Duodenal mucosa (tissue), 2 donors: Measurements from ENCODE around the gene FTSJ3.

Source experiments
- H3K27ac ChIP-seq: one replicate; pipeline ENCODE4 v1.7.0; 2013; ENCODE audit warnings: low read depth, low read length
- H3K27me3 ChIP-seq, 2 donors: one replicate each; pipeline ENCODE4 v1.7.0; 2013; ENCODE audit warnings: low read length in 2 of 2, control low read depth in 1 of 2; ENCODE audit not compliant: insufficient read depth in 2 of 2, control insufficient read depth in 1 of 2
- H3K36me3 ChIP-seq, 2 donors: one replicate each; pipeline ENCODE4 v1.7.0; 2013; ENCODE audit warnings: low read length in 2 of 2, control low read depth in 1 of 2; ENCODE audit not compliant: insufficient read depth in 2 of 2, control insufficient read depth in 1 of 2
- H3K4me1 ChIP-seq, 2 donors: one replicate each; pipeline ENCODE4 v1.7.0; 2013; ENCODE audit warnings: low read length in 2 of 2, control low read depth in 1 of 2; ENCODE audit not compliant: insufficient read depth in 2 of 2, control insufficient read depth in 1 of 2
- H3K4me3 ChIP-seq, 2 donors: one replicate each; pipeline ENCODE4 v1.7.0; 2013; ENCODE audit warnings: low read length in 2 of 2, low read depth in 1 of 2
- H3K9ac ChIP-seq, 2 donors: one replicate each; pipeline ENCODE4 v1.7.0; 2013; ENCODE audit warnings: low read length in 2 of 2, low read depth in 1 of 2
- H3K9me3 ChIP-seq, 2 donors: one replicate each; pipeline ENCODE4 v1.7.0; 2013; ENCODE audit warnings: low read length in 2 of 2, control low read depth in 1 of 2; ENCODE audit not compliant: control insufficient read depth in 1 of 2

FTSJ3 gene

DNA sequence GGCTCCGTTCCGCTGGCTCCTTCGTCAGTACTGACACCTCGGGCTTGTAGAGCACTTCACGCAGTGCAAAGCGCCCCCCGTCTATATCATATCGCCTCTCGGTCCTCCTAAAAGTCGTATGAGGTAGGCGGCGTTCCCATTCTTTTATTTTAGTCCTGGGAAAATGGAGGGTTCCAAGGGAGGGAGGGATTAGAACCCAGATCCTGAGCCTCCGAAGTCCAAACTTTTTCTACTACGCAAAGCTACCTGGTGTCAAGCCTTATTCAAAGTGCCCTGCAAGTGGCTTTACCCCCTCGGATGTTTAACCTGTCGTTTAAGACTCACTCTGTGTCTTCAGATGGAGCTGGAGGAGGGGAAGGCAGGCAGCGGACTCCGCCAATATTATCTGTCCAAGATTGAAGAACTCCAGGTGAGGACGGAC is 348 bp upstream of the FTSJ3 start:
- H3K4me1 ChIP-seq = peaks cover 22 to 25% of the 10 kb centered on the region in 2 donors
- H3K4me3 ChIP-seq = peak overlapping the region; percentile 83 to 99
- no peaks in the 10 kb centered on the region for H3K27me3 ChIP-seq
- H3K27ac ChIP-seq = peak overlapping the region; percentile 89
- peak overlapping the region; percentile 76 for H3K9ac ChIP-seq
- H3K9me3 ChIP-seq = no peaks in the 10 kb centered on the region
- H3K36me3 ChIP-seq = peaks cover 62 to 70% of the 10 kb centered on the region in 2 donors

GRCh38 chr17:63826468-63827001 is 928 bp downstream of the FTSJ3 start:
- Histone ChIP-seq H3K9ac (peak overlapping the region; percentile 76), H3K9me3 (no peaks in the 10 kb centered on the region), H3K4me3 (peak overlapping the region; percentile 83 to 99), H3K27ac (peak overlapping the region; percentile 89), H3K27me3 (no peaks in the 10 kb centered on the region), H3K36me3 (peaks cover 61 to 70% of the 10 kb centered on the region in 2 donors), H3K4me1 (peaks cover 22 to 25% of the 10 kb centered on the region in 2 donors)

DNA sequence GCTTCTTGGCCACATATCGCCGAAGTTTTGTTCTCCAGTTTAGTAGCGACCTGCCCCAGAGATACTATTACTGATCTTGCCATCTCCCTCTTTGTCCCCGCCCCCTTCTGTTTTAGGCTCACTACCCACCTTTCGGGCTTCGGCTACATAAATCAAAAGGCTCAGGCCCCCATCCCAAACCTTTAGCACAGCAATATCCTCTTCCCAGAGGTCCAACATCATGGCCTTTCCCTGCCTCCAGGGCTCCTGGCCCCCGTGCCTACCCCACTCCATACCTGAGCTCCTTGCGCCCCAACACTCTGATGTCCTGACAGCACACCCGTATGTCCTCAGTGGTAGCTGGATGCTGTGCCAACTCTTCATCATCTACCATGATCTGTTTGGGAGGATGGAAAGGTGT is 3.1 kb downstream of the FTSJ3 start:
- Histone ChIP-seq H3K36me3 (peaks cover 58 to 69% of the 10 kb centered on the region in 2 donors), H3K9me3 (no peaks in the 10 kb centered on the region), H3K27ac (no peak overlapping the region), H3K9ac (no peak overlapping the region), H3K27me3 (no peaks in the 10 kb centered on the region), H3K4me1 (peaks cover 22 to 30% of the 10 kb centered on the region in 2 donors), H3K4me3 (no peak overlapping the region)

DNA sequence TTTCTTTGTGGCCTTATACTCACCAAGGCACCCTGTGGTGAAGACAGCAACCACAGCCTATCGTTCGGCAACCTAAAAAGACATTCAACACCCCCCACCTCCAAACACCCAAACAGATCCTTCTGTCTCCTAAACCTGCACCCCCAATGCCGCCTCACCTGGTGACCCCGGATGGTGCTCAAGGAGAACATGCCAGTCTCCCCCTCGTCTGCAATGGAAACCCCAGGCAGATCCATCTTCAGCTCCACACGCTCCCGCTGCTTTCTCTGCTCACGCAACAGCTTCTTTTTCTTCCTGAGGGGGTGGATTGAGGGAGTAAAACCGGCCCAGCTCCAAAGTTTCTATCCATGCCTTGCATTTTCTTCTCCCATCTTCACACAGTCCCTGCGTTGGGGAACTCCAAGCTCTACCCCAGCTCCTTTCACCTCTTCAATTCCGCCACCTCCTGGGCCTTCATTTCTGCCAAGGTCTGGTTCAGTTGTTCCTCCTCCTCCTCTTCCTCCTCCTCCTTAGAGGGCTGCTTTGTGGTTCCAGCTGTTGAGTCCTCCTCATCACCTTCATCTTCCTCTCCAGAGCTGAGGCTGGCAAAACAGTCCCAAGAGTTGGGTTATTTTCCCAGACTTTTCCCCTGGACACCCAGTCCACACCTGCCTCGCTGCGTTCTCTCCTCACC is 3.7 kb downstream of the FTSJ3 start:
- Histone ChIP-seq H3K36me3 (peaks cover 58 to 71% of the 10 kb centered on the region in 2 donors), H3K9ac (no peak overlapping the region), H3K27me3 (no peaks in the 10 kb centered on the region)

DNA sequence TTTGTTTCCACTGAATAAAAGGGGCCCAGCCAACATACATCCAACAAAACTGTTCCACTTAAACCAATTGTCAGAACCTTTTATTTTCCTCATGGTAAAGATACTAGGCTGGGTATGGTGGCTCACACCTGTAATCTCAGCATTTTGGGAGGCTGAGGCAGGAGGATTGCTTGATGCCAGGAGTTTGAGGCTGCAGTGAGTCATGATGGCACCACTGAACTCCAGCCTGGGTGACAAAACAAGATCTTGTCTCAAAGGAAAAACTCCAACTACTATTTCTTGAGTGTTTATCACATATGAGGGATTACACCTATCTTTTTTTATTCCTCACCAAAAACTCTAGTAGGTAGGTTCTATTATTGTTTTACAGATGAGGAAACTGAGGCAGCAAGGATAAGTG is 4.9 kb downstream of the FTSJ3 start:
- peaks cover 8 to 21% of the 10 kb centered on the region in 2 donors for H3K4me1 ChIP-seq
- H3K27me3 ChIP-seq = no peaks in the 10 kb centered on the region
- no peaks in the 10 kb centered on the region for H3K9me3 ChIP-seq
- no peak overlapping the region for H3K4me3 ChIP-seq
- no peak overlapping the region for H3K27ac ChIP-seq
- H3K9ac ChIP-seq = no peak overlapping the region
- H3K36me3 ChIP-seq = peaks cover 70 to 80% of the 10 kb centered on the region in 2 donors

More for the DNA sequence above, 3.7 kb downstream of the FTSJ3 start:
- H3K4me1 ChIP-seq = peaks cover 19 to 30% of the 10 kb centered on the region in 2 donors
- no peak overlapping the region for H3K27ac ChIP-seq
- no peak overlapping the region for H3K4me3 ChIP-seq
- no peaks in the 10 kb centered on the region for H3K9me3 ChIP-seq

GRCh38 chr17:63821804-63822203 is 5.7 kb downstream of the FTSJ3 start:
- H3K4me3 ChIP-seq = no peak overlapping the region
- H3K9ac ChIP-seq = no peak overlapping the region
- H3K27ac ChIP-seq = no peak overlapping the region
- H3K4me1 ChIP-seq = peaks cover 8 to 21% of the 10 kb centered on the region in 2 donors
- H3K9me3 ChIP-seq = no peaks in the 10 kb centered on the region
- H3K36me3 ChIP-seq = peaks cover 77 to 87% of the 10 kb centered on the region in 2 donors
- no peaks in the 10 kb centered on the region for H3K27me3 ChIP-seq

DNA sequence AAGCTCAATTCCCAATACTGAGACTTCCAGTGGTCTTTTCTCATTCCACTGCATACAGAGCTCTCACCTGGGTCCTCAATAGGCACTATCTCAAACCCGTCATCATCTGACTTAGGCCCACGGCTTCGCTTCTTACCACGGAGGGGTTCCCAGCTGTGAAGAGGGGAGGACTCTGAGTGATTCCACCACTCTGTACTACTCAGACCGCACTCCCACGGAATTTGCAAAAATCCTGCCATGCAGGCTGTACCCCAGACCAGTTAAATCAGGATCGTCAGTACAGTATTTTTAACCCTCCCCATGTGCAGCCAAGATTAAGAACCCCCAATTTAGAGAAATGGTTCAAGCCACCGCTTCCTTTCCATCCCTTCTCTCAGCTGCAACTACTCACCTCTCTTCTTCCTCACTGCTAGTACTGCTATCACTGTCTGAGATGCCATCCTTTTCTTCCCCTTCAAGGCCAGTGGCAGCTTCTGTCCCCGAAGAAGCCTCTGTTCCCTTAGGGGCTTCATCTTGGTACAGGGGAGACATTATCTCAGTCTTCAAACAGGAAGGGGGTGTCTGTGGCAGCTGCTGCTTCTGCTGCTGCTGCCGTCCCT is 6.4 kb downstream of the FTSJ3 start:
- Histone ChIP-seq H3K4me1 (peaks cover 4 to 17% of the 10 kb centered on the region in 2 donors), H3K27ac (no peak overlapping the region), H3K36me3 (peaks cover 79 to 94% of the 10 kb centered on the region in 2 donors), H3K4me3 (no peak overlapping the region), H3K9me3 (no peaks in the 10 kb centered on the region), H3K9ac (no peak overlapping the region), H3K27me3 (no peaks in the 10 kb centered on the region)

DNA sequence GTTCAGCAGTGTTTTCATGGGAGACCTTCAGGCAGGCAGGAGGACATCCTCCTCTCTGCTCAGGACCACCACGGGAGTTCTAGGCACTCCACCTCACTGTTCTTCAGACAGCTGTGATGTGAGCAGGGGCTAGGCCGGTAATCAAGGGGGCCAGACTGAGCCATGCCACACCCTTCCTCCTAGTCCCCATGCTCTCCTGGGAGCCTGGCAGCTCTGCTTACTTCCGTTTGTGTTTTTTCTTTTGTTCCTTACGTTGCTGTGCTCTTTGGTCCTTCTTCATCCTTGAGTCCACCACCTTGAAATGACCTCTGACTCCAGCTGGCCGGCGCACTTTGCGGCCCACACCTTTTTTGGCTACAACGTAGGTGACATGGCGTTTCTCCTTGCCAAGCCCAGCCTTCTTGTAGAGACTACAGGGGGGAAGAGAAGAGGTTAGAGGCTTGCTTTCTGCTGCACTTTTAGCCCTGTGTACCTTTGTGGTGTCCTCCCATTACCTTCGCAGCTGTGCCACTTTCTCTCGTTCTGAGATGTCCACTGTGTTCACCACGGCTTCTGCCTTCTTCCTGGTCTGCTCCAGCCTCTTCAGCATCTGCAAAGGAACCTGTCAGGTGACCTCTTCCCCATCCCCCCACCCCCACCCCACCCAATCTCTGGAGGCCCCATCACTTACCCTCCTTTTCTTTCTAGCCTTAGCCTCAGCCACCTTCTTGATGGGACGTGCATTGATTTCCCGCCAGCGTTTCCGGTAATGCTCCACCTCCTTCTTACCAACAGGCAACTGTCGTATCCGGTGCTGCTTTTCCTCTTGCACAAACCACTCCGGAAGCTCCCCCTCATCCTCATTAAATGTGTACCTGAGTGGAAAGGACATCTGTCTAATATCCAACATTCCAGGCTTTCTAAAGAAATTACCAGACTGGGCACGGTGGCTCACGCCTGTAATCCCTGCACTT is 7.6 kb downstream of the FTSJ3 start:
- Histone ChIP-seq H3K4me1 (peaks cover 0 to 8% of the 10 kb centered on the region in 2 donors), H3K9ac (no peak overlapping the region), H3K36me3 (peaks cover 82 to 96% of the 10 kb centered on the region in 2 donors), H3K9me3 (no peaks in the 10 kb centered on the region), H3K4me3 (no peak overlapping the region), H3K27ac (peak overlapping the region; percentile 39), H3K27me3 (no peaks in the 10 kb centered on the region)

DNA sequence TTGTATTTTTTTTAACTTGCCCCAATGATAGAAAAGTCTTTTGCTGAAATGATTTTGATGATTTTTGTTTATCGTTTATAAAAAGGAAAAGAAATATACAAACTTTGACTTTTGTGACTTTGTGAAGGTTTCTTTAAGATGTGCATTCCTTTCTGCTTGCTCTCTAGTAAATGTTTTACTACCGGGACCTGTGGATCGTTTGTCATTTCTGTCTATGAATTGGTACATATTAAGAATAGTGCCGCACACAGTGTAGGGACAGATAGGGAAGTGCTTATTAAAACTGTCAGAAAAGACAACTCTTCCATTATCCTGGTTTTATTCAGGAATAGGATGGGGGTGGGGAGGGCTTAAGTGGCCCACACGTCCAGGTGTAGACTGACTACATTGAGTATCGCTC is 8.3 kb downstream of the FTSJ3 start:
- H3K4me1 ChIP-seq = peaks cover 0 to 8% of the 10 kb centered on the region in 2 donors
- H3K9ac ChIP-seq = no peak overlapping the region
- H3K27ac ChIP-seq = peak overlapping the region; percentile 39
- no peaks in the 10 kb centered on the region for H3K9me3 ChIP-seq
- no peaks in the 10 kb centered on the region for H3K27me3 ChIP-seq
- no peak overlapping the region for H3K4me3 ChIP-seq
- peaks cover 79 to 96% of the 10 kb centered on the region in 2 donors for H3K36me3 ChIP-seq
